Erythroblast (primary cell): ENCODE data around the gene TCF4.
A peak's percentile ranks its signal among the peaks of the same experiment; 100 is the strongest.
"Not testable (repeated sequence)": the region's sequence is repeated elsewhere in the genome, so short reads cannot be mapped to it uniquely, and the experiment has no call there.

Experiments
- DNase-seq, 2 experiments: peaks; one replicate each; lab custom pipeline; 2025; lab: John Stamatoyannopoulos, UW
- GATA1 ChIP-seq: IDR thresholded peaks from 2 replicates; pipeline ENCODE4 v1.6.1; 2011; ENCODE audit warnings: low read depth, mild to moderate bottlenecking, control low read depth, low read length, moderate library complexity
- POLR2A ChIP-seq: IDR thresholded peaks from 2 replicates; pipeline ENCODE4 v1.6.1; 2011; ENCODE audit warnings: mild to moderate bottlenecking, low read length

The TCF4 gene

DNA sequence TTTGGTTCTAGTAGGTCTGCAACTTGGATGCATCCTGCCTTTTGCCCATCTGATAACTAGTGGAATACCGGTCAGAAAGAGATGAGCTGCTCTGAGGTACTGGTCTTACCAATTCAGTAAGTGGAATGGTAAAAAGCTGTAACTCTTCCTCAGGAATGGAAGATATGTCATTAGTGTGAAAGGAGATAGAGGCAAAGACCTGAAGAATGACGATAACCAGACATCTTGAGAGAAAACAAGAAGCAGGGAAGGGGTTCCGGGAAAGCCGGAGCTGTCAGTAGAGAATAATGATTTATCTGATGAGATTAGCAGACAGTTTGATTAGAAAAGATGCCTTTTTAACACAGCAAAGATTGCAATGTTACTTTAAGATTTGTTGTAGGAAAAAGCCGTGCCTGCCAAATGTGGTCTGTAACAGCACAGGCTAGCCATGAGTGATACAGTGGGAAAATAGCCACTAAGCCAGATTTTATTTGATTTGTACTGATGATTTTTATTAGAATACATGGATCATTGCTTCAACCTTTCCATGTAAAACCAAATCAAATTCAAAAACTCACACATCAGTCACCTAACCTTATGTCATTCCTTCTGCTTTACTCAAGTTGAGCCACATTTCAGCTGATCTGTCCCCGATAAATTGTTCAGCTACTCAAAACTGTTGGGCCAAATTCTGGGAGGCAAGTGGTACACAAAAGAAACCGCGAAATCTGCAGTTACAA, 110.0 kb downstream of the TCF4 start:
- peak in 1 of 2 experiments; percentile 54 for DNase-seq
- TF ChIP-seq POLR2A (no peak), GATA1 (no peak)

DNA sequence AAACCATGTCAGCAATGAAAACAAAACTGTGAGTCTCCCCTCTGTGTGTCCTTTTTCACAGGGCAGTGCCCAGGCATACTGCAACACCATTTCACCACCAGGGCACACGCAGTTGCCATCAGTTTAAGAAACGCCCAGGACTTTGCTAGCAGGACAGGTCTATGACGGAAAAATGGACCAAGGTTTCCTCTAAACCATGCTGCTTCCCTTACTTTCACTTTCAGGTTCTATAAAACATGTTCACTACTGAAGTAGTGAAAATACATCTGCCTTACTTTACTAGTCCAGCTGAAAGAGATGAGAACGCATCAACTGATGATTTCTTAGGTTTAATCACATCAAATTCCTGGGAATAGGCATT, 110.5 kb downstream of the TCF4 start:
- TF ChIP-seq POLR2A (no peak), GATA1 (no peak)
- DNase-seq = peak; percentile 66 to 68

DNA sequence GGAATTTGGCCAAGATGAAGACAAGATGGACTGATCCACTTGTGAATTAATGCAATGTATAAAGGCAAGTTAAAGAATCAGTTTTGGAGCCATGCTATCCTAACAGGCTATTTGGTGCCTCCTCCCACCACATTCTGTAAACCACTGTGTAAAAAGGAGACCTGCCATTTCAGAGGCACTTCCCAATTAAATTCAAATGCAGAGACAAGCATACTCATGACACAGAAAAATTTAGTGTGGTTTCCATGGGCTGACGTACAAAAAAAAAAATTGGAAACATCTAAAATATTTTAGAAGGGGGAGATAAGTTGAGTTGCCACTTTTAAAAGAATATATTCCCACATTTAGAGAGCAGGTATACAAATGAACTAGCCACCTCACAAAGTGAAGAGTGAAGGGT, 112.1 kb downstream of the TCF4 start:
- no peak for TF ChIP-seq GATA1
- TF ChIP-seq POLR2A = no peak
- DNase-seq = no peak

DNA sequence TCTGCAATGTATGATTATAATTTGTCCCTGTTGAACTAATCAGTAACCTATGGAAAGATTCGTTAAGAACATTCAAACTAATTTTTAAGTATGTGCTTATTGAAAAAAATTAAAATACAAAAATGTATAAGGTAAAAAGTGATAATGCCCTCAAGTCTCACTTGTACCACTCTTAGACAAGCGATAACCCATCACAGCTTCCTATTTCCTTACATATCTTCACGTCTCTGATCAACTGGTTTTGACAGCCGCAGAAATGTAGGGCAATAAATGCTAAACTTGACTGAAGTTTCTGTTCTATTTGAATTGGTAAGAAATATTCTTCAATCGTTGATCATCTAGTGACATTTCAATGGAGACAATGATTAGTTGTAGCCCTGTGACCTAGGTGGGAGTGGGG, 112.5 kb downstream of the TCF4 start:
- TF ChIP-seq GATA1 (no peak), POLR2A (no peak)
- DNase-seq = no peak

GRCh38 chr18:55473560-55473959, 114.4 kb downstream of the TCF4 start:
- TF ChIP-seq POLR2A = no peak
- TF ChIP-seq GATA1 = no peak
- DNase-seq = no peak

DNA sequence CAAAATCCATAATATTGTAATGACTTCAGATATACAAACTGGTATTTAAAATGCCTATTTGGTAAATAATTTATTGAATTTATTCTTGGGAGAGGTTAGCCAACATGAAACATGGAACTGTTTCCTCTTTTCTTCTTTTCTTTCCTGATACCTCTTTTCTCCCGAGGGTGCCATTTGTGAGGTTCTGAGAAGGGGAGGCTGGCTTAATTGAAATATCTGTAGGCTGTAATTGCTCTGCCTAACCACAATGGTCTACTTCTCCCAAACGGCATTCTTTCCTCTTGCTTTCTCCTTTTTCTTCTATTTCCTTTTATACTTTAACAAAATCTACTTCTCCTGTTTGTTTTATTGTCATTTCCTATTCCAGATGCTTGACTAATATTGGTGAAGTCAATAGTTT, 114.9 kb downstream of the TCF4 start:
- TF ChIP-seq POLR2A (no peak), GATA1 (no peak)
- DNase-seq = no peak

GRCh38 chr18:55470826-55471225, 117.2 kb downstream of the TCF4 start:
- no peak for DNase-seq
- TF ChIP-seq GATA1 (no peak), POLR2A (no peak)

- DNase-seq = not testable (repeated sequence)
Measured at GRCh38 chr18:55469134-55469533, 118.9 kb downstream of the TCF4 start.

DNA sequence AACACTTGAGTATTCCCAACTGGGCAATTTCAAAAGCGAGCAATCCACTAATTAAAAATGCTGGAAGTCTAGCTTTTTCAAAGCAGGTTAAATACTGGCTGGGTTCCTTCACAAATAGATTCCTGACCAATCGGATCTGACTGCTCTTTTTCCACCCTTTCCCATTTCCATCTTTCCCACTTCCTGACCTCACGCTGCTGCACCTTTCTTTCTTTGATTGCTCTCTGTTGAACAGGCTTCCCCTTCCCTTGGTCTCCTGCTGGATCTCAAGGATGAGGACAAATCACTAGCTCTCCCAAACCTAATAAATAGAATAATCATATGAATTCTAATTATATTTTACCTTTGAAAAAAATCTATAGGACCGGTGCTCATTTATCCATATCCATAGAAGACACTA, 121.2 kb downstream of the TCF4 start:
- TF ChIP-seq POLR2A = no peak
- no peak for DNase-seq

DNA sequence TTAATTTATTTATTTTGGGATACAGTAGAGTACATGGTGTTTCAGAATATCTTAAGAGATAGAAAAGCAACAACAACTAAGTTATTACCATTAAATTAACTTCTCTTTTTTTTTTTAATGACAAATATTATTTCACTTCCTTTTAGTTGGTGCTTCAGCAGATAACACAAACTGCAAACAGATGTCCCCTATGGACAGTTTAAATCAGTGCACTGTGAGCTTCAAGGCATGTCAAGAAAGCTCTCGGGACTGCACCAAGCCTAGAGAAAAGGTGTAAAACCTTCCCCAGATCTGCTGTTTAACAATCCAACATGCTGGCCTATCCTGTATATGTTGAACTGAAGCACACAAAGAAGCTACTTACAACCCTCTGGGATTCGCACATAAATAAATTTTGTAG, 122.7 kb downstream of the TCF4 start:
- TF ChIP-seq GATA1 = no peak
- DNase-seq = no peak

- no peak for TF ChIP-seq GATA1
- TF ChIP-seq POLR2A = no peak
- no peak for DNase-seq
Measured at GRCh38 chr18:55464581-55464980, 123.4 kb downstream of the TCF4 start.

GRCh38 chr18:55462652-55463051, 125.3 kb downstream of the TCF4 start:
- DNase-seq = no peak
- TF ChIP-seq POLR2A = no peak
- TF ChIP-seq GATA1 = no peak

DNA sequence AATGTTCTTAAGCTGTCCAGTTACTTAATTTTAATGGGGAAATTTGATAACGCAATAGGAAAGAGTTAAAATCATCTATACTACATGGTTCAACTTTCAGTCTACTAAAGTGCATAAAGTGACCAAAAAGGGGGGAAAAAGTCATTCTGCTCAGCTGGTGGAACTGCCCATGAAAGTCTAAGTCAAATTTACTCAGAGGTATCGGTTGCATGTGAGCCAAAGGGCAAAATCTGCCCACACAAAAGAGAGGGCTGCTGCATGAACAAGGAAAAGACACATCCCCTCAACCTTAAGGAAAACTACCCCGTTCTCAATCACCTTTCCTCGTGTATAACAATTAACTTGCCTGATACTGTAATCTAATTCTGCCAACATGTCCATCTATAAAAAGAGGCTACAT, 126.1 kb downstream of the TCF4 start:
- DNase-seq = no peak
- TF ChIP-seq GATA1 = no peak
- TF ChIP-seq POLR2A = no peak

DNA sequence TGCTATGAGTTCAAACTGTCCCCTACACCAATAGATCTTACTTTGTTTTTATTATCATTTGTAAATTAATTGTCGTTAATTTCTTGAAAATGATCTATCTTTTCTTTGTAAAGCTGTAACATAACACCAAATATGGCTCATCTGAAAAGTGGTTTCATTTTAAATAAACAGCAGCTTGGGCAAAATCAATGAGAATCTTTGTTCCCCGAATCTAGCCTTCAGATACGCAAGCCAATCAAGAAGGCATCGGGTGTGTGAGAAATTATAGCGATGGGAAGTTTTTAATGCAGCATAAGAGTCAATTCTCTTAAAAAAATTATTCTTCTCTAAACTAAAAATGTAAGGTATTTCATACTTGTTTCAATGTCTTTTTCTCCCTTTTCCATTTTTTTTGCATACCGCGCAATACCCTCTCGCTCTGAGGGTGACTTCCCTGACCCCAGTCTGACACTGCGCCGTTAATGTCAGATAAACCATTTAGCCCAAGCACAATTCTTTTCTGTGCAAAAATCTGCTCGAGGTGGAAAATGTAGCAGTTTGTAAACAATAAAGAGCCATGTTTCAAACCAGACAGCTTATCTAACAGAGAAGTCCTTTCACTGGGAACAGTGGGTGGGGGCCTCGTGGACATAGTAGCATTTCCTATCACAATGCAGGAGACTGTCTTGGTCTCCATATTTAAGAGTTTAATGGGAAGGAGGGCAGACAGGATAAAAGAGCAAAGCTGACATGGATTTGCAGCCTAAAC, 129.4 kb downstream of the TCF4 start:
- TF ChIP-seq GATA1 (no peak), POLR2A (no peak)
- no peak for DNase-seq

DNA sequence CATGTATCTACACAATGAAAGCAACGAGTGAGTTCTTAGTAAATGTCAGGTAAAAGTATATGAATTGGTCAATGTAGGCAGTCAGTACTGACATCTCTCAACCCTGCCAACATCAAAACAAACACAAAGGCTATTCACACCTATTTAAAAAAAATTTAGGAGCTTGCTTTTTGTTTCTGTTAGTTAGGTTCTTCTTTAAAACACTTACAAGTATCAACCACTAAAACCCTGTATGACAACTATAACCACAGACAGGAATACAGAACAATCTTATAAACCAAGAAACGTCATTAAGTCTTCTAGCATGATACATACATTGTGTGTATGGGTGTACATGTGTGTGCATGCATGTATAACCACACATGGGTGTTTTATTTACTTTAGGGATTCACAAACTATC, 131.0 kb downstream of the TCF4 start:
- TF ChIP-seq GATA1 (no peak), POLR2A (no peak)
- no peak for DNase-seq
